GM18499 (cell line): Measurements from ENCODE around the gene BCL7A.

ENCODE experiments used
- ATAC-seq: cut with Tn5 transposase; IDR thresholded peaks from one replicate; pipeline ENCODE4 v1.9.1; 2021; ENCODE audit warnings: moderate number of reproducible peaks; ENCODE audit not compliant: insufficient read depth, unreplicated experiment

Gene BCL7A

GRCh38 chr12:121996945-121997612 lies 24.6 kb upstream of the BCL7A start:
- ATAC-seq: no peak

- ATAC-seq: no peak
Measured at GRCh38 chr12:122001466-122002209, 20.0 kb upstream of the BCL7A start.

DNA sequence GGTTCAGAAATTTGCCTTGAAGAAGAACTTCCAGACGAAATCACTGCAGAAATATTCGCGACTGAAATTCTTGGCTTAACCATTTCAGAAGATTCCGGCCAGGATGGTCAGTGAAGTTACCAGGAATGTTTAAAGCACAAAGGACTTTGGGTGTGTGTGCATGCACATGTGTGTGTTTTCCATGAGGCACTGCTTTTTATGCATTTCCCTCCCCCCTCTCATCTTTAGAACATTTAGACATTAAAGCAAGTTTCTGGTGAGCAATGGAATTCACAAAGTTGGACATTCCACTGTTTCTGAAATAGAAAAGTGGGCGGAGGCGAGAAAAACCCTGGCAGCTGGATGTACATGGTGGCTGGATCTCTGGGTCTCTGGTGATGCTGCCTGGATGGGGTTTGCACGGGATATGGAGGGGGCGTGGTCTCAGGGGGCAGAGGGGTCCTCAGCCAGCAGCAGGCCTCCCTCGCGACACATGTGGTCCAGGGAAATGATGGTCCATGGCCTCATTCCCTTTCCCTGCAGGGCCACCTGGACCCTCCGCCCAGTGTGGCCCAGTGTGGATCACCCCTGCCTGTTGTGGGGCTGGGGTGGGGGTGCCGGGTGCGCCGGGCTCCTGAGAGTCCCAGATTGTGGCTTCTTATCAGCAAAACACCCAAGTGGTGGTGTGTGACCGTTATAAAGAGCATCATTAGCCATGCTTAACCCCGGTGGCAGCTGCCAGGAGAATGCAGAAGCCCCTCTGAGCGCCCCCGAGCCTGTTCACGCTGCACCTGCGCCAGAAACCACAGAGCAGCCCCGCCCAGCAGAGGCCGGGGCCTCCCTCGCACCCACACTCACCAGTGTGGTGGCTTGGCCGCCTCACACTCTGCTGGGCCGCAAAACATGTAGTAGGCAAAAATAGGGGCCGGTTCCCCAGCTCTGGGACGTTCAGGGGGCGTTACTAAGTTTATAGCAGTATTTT lies 17.8 kb upstream of the BCL7A start:
- no peak for ATAC-seq

DNA sequence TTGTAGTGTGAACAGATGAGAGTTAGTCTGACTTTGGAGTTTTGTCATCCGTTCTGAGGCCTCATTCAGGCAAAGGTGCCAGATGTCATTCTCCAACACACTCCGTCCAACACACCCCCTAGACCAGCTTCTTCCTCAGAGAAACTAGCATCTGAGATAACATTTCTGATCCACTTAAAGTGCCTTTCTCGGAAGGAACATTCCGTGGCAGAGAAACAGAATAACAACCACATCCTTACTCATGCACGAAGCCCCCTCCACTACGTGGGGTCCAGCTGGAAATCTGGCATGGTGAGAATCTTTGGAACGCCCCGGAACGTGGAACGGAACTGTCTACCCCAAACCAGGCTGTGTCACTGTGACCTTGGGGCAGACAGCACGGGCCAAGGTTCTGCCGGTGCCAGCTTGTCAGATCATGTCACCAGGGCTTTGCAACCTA lies 17.0 kb upstream of the BCL7A start:
- ATAC-seq: no peak

DNA sequence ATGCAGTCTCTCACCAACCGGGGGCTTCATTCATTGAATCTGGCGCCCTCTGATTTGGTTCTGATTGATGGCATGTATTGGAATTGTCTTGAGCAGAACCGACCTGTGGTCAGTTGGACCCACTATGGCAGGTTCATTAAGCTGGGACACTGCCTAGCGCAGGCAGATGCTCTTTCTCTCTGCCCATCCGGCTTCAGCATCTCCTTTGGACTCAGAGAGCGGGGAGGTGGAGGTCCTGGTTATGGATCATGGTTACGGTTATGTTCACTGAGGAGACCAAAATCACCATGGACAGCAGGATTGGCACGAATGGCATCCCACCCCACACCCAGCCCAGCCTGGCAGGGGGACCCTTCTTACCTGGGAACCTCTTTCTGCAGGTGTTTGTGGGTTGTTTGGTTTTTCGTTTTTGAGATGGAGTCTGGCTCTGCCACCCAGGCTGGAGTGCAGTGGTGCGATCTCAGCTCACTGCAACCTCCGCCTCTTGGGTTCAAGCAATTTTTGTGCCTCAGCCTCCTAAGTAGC lies 16.4 kb upstream of the BCL7A start:
- ATAC-seq: no peak

- ATAC-seq: no peak
Measured at GRCh38 chr12:122006186-122006926, 15.3 kb upstream of the BCL7A start.

- ATAC-seq: no peak
Measured at GRCh38 chr12:122009741-122010140, 11.9 kb upstream of the BCL7A start.

GRCh38 chr12:122012184-122012583 lies 9.5 kb upstream of the BCL7A start:
- no peak for ATAC-seq

GRCh38 chr12:122013136-122013535 lies 8.5 kb upstream of the BCL7A start:
- ATAC-seq: no peak

GRCh38 chr12:122013791-122014590 lies 7.7 kb upstream of the BCL7A start:
- ATAC-seq: no peak

DNA sequence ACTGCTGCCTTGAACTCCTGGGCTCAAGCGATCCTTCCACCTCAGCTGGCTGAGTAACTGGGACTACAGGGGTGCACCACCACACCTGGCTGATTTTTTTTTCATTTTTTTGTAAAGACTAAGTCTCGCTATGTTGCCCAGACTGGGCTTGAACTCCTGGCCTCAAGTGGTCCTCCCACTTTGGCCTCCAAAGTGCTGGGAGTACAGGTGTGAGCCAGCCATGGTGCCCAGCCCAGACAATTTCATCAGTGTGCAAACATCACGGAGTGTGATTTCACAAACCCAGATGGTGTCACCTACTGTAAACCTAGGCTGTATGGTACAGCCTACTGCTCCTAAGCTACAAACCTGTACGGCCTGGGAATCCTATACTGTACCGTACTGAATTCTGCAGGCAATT lies 6.9 kb upstream of the BCL7A start:
- no peak for ATAC-seq

DNA sequence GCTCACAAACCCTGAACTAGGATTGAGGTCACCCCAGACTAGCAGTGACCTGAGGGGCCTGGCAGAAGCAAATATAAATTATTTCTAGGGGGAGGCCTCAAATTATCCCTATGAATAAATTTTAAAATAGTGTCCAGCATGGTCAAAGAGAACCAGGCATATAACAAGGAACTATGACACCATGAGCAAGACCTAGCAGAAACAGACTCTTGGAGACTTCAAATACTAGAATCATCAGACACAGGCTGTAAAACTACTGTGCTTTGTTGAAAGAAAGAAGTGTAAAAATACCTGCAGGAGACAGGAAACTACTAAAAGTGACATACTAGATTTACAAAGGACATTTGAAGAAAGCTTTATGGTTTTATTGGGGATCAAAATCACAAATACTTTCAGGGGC lies 3.2 kb upstream of the BCL7A start:
- no peak for ATAC-seq

GRCh38 chr12:122018937-122019336 lies 2.7 kb upstream of the BCL7A start:
- no peak for ATAC-seq

DNA sequence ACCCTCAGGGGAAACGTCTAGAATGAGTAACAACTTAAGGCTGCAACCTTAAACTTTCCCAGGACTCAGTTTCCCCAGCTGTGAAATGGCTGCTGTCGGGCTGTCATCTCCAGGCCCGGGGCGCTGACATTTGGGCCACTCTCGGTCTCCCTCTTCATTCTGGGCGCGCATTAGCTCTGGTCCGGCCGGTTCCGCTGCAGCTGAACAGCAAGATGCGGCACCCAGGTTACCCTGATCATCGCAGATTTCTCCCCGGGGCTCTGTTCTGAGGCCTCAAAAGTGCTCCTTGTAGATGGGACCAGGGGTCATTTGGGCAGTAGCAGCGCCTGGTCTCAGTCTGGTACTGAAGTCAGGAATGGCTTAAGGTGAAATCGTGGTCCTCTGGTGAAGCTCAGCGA lies 890 bp upstream of the BCL7A start:
- ATAC-seq: no peak

GRCh38 chr12:122021193-122021821 lies 377 bp upstream of the BCL7A start:
- no peak for ATAC-seq

DNA sequence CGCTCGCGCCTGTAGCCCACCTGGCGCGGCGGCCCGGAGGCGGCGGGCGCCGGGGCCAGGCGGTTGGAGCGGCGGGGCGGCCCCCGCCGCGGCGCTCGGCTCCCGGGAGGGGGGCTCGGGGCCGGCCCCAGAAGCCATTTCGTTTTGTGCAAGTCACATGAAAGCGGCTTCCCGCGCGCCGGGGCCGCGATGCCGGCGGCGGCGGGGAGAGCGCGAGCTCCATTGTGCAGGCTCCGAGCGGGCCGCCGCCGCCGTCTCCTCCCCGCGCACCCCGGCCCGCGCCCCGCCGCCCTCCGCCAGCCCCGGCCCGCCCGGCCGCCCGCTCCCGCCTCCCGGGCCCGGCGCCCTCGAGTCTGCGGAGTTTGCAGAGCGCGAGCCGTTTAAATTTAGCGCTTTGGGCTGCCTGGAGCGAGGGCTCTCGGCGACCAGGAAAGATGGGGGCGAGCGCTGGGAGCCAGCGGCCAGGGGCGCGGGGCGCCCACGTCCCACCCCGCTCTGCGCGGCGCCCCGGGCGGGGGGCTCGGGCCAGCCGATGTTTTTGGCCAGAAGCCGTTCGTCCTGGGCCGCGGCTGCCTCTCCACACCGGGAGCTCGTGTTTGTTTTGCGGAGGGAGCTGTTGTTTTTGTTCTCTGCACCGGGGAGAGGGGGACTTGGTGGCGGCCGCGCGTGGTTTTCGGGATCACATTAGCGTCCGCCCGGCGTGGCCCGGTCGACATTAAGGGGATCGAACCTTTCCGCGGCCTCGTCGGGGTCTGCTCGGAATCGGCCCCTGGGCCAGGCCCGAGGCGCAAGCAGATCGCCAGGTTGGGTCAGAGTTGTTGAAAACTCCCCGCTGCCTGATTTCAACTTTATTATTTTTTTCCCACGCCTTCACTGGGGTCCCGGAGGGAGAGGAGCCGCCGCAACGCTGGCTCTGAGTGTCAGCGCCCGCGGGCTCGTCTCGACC lies 982 bp downstream of the BCL7A start:
- no peak for ATAC-seq

DNA sequence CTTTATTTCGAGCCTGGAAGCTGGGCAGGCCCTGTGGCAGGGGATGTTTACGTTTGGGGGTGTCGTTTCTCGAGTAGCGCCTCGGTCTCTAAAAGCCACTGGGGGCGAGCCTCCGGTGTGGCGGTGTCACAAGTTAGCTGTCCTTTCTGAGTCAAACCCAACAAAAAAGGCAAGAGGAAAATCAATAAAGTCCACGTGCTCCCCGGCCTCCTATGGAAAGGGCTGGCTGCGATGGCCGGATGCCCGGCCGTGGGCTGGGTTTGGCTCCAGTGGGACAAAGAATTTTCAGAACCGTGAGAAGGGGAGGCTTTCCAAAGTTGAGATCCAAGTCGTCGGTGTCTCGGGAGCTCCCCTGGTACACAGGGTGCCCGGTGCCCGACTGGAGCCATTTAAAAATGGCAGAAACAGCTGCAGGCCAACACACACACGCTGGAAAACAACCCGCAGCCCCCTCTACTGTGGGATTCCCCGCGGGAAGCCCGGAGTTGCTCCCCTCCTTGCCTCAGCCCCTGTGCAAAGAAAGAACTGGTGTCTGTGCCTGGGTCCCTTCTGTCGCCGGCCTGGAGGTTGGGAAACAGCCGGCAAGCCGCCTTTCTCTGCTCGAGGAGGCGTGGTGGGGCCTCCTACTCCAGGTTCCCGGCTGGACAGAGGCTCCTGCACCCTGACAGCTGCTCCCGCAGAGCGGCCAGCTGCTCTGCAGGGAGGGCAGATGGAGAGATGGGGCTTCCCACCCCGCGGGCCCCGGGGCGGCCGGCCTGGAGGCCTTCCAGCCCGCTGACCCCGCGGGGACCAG lies 1.9 kb downstream of the BCL7A start:
- no peak for ATAC-seq
